Sigmoid colon (tissue), 7 donors: ENCODE results near the gene KY. TPM values are rescaled to one million over a fixed set of nuclear protein-coding genes. Genes with fewer than 3 reads are reported as not detected.

ENCODE experiments used
- DNase-seq: peaks from one replicate; pipeline ENCODE4 v3.0.0-alpha.2; 2019
- H3K27ac ChIP-seq, 4 donors: fragments of 200-600 bp; sonication (generic); one replicate each; pipeline ENCODE4 v1.5.1; 2016 to 2019; ENCODE audit warnings: mild to moderate bottlenecking in 1 of 4
- H3K27me3 ChIP-seq, 3 donors: fragments of 200-600 bp; sonication (generic); one replicate each; pipeline ENCODE4 v1.5.1; 2019; ENCODE audit warnings: mild to moderate bottlenecking in 1 of 3
- H3K36me3 ChIP-seq, 4 donors: fragments of 200-600 bp; sonication (generic); one replicate each; pipeline ENCODE4 v1.5.1; 2016 to 2019
- H3K4me1 ChIP-seq, 4 donors: fragments of 200-600 bp; sonication (generic); one replicate each; pipeline ENCODE4 v1.5.1; 2017 to 2019
- H3K4me3 ChIP-seq, 4 donors: fragments of 200-600 bp; sonication (generic); one replicate each; pipeline ENCODE4 v1.5.1; 2017 to 2019; ENCODE audit warnings: mild to moderate bottlenecking in 2 of 4, moderate library complexity in 1 of 4
- H3K9me3 ChIP-seq, 4 donors: fragments of 200-600 bp in 3 of 4; sonication (generic) in 3 of 4; one replicate each; pipeline versions ENCODE4 v1.5.1 to v1.6.1; 2013 to 2019
- EP300 ChIP-seq, 4 donors: sonication (generic); formaldehyde crosslinking; IDR thresholded peaks; one replicate each; pipeline ENCODE4 v1.6.1; 2017; ENCODE audit warnings: antibody characterized with exemption in 4 of 4
- POLR2A ChIP-seq, 2 donors: fragments of 450-650 bp; IDR thresholded peaks; one replicate each; pipeline ENCODE4 v1.6.1; 2016; ENCODE audit warnings: antibody characterized with exemption in 2 of 2, mild to moderate bottlenecking in 2 of 2, moderate library complexity in 2 of 2
- POLR2AphosphoS5 ChIP-seq, 4 donors: sonication (generic); formaldehyde crosslinking; IDR thresholded peaks; one replicate each; pipeline ENCODE4 v1.6.1; 2017; ENCODE audit warnings: antibody characterized with exemption in 4 of 4
- WGBS, 2 donors: extraction: QIAGEN DNeasy Blood & Tissue Kit; methylation state at CpG; one replicate each; pipeline ENCODE4 v1.1.7; 2013; 5-methylcytosine and 5-hydroxymethylcytosine counted together
- intact Hi-C: fragments of 100-400 bp; cut with DNase I; formaldehyde crosslinking; loops from one replicate; pipeline ENCODE4 v1.15.1; 2023
- polyA plus RNA-seq, 3 donors: library from polyadenylated mRNA; stranded (reverse); fragments of 200-250 nt; gene quantifications; one replicate each; pipeline ENCODE4 v1.2.3, GENCODE V29; 2013
- total RNA-seq, 4 donors: library from RNA; depleted of rRNA; stranded (reverse); fragments of >200 nt; gene quantifications; one replicate each; pipeline ENCODE4 v1.1.0, GENCODE V29; 2016
- TF ChIP-seq, protein P1 (sequence below), 4 experiments: fragments of 450-650 bp in 3 of 4; fragments of 200-600 bp in 1 of 4; IDR thresholded peaks; one replicate each; pipeline ENCODE4 v1.5.1; 2016 to 2019; ENCODE audit warnings: antibody characterized with exemption in 4 of 4, mild to moderate bottlenecking in 3 of 4, moderate library complexity in 2 of 4
- donor health status: healthy with polysubstance abuse.
- donor health status: Bipolar disorder and iron deficiency.
- donor health status: healthy.

Gene KY
- total and polyA plus RNA-seq, 7 donors = 0.13 to 3.9 (median 3.0) TPM; not detected in 2

DNA sequence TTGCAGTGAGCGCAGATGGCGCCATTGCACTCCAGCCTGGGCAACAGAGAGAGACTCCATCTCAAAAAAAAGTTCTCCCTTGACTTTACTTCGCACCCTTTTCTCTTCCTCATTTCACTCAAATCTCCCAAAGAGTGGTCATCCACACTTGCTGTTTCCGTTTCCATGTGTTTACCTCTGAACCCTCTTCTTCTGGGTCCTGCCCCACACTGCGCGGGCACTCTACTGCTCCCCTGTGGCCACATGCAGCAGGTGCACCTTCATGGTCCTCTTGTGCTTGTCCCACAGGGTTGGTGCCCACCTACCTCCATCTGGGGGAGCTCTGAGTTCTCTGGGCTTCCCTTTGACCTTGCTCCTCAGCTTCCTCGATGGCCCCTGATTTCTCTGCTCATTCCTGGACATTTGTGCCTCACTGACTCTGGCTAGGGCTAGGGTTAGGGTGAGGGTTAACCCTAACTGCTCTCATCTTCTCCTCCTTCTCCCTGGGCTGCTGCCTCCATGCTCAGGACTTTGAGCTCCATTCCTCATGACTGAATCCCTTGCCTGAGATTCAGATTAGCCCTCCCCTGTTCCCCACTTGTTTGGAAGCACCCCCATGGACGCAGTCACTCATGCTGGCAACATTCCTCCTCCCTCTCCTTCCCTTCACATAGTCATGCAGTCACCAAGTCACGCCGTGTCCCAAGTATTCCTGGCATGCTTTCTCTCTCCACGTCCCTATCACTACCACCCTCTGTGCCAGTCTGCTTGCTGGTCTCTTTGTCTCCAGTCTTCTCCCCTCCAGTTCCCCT is 26.6 kb upstream of the KY start:
- Histone ChIP-seq H3K27ac (no peak overlapping the region), H3K9me3 (no peaks in the 10 kb centered on the region), H3K4me3 (no peak overlapping the region), H3K36me3 (no peaks in the 10 kb centered on the region), H3K4me1 (peaks cover 0 to 18% (median 0%) of the 10 kb centered on the region in 4 donors), H3K27me3 (no peaks in the 10 kb centered on the region)
- 58 to 63% methylated on average over 11 of the region's 11 CpGs for WGBS, 2 donors
- intact Hi-C loops = no loop called here
- no peak for TF ChIP-seq EP300 (IDR thresholded peaks at IDR 0.05)
- TF ChIP-seq, protein P1, sequence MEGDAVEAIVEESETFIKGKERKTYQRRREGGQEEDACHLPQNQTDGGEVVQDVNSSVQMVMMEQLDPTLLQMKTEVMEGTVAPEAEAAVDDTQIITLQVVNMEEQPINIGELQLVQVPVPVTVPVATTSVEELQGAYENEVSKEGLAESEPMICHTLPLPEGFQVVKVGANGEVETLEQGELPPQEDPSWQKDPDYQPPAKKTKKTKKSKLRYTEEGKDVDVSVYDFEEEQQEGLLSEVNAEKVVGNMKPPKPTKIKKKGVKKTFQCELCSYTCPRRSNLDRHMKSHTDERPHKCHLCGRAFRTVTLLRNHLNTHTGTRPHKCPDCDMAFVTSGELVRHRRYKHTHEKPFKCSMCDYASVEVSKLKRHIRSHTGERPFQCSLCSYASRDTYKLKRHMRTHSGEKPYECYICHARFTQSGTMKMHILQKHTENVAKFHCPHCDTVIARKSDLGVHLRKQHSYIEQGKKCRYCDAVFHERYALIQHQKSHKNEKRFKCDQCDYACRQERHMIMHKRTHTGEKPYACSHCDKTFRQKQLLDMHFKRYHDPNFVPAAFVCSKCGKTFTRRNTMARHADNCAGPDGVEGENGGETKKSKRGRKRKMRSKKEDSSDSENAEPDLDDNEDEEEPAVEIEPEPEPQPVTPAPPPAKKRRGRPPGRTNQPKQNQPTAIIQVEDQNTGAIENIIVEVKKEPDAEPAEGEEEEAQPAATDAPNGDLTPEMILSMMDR (IDR thresholded peaks at IDR 0.05) = peak in 2 of 4 experiments; percentile 39 to 49
- no peak for DNase-seq

DNA sequence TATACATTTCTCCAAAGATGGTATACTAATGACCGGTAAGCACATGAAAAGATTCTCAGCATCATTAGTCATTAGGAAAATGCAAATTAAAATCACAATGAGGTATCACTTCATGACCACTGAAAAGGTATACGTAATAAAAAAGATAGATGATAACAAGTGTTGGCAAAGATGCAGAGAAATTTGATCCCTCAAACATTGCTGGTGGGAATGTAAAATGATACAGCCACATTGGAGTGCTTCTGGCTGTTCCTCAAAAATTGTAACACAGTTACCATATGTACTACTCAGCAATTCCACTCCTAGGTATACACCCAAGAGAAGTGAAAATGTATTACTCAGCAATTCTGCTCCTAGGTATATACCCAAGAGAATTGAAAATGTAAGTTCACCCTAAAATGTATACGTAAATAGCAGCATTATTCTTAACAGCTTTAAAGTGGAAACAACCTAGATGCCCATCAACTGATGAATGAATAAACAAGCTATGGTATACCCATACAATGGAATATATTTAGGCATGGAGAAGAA is 25.0 kb upstream of the KY start:
- H3K27me3 ChIP-seq = no peaks in the 10 kb centered on the region
- H3K27ac ChIP-seq = no peak overlapping the region
- WGBS, 2 donors = 80 to 91% methylated on average over 3 of the region's 3 CpGs
- intact Hi-C loops = no loop called here
- peaks cover 0 to 2% (median 0%) of the 10 kb centered on the region in 4 donors for H3K4me1 ChIP-seq
- H3K36me3 ChIP-seq = no peaks in the 10 kb centered on the region
- H3K9me3 ChIP-seq = no peaks in the 10 kb centered on the region
- no peak for DNase-seq
- H3K4me3 ChIP-seq = no peak overlapping the region
- TF ChIP-seq EP300 (IDR thresholded peaks at IDR 0.05) (no peak), POLR2A (IDR thresholded peaks at IDR 0.05) (no peak), POLR2AphosphoS5 (IDR thresholded peaks at IDR 0.05) (no peak)
- TF ChIP-seq, protein P1 (IDR thresholded peaks at IDR 0.05) = no peak

- DNase-seq = no peak
- Histone ChIP-seq H3K4me3 (no peak overlapping the region), H3K4me1 (no peaks in the 10 kb centered on the region), H3K36me3 (no peaks in the 10 kb centered on the region), H3K9me3 (no peaks in the 10 kb centered on the region), H3K27ac (no peak overlapping the region), H3K27me3 (no peaks in the 10 kb centered on the region)
- intact Hi-C loops = no loop called here
- 86 to 87% methylated on average over 5 of the region's 5 CpGs for WGBS, 2 donors
- TF ChIP-seq POLR2A (IDR thresholded peaks at IDR 0.05) (no peak), EP300 (IDR thresholded peaks at IDR 0.05) (no peak), POLR2AphosphoS5 (IDR thresholded peaks at IDR 0.05) (no peak)
- TF ChIP-seq, protein P1 (IDR thresholded peaks at IDR 0.05) = no peak
Measured at GRCh38 chr3:134672571-134672970, 21.7 kb upstream of the KY start.

DNA sequence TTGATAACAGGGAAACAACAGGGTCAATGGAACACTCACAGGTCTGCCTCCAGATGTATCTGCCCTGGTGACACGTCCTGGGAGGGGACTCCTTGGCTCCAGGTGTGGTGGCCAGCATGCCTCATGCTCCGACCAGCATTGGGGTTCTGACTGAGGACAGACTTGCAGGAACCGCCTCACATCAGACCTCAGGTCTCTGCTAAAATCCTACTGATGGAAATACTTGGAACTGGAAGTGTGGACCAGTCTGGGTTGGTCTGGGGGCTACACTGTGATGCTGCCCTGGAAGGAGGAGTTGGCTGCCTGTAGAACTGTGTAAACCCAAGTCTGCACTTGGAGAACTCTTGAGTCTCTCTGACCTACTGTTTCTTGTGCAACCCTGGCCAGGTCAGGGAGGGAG is 17.1 kb upstream of the KY start:
- H3K36me3 ChIP-seq = no peaks in the 10 kb centered on the region
- no peak overlapping the region for H3K4me3 ChIP-seq
- H3K9me3 ChIP-seq = no peaks in the 10 kb centered on the region
- TF ChIP-seq POLR2AphosphoS5 (IDR thresholded peaks at IDR 0.05) (no peak), EP300 (IDR thresholded peaks at IDR 0.05) (no peak), POLR2A (IDR thresholded peaks at IDR 0.05) (no peak)
- TF ChIP-seq, protein P1 (IDR thresholded peaks at IDR 0.05) = no peak
- peaks cover 0 to 12% (median 10%) of the 10 kb centered on the region in 4 donors for H3K4me1 ChIP-seq
- no peak overlapping the region for H3K27ac ChIP-seq
- intact Hi-C loops = no loop called here
- WGBS, 2 donors = 60 to 70% methylated on average over 3 of the region's 3 CpGs
- no peaks in the 10 kb centered on the region for H3K27me3 ChIP-seq
- DNase-seq = no peak
